H9 (cell line): ENCODE data around the gene IQSEC1. TPM values are rescaled to one million over a fixed set of nuclear protein-coding genes. Genes with fewer than 3 reads are reported as not detected.

Experiments
- DNase-seq: peaks from one replicate; pipeline ENCODE4 v3.0.0-alpha.2; 2017
- H2AFZ ChIP-seq: one replicate; pipeline ENCODE4 v1.6.1; 2013; ENCODE audit warnings: mild to moderate bottlenecking, low read length, control low read depth, moderate library complexity
- H2AK5ac ChIP-seq: 2 replicates; pipeline ENCODE4 v1.6.1; 2013; ENCODE audit warnings: low read length, control low read depth, mixed read lengths; ENCODE audit not compliant: insufficient read length
- H2BK120ac ChIP-seq: one replicate; pipeline ENCODE4 v1.6.1; 2013; ENCODE audit warnings: low read depth, mild to moderate bottlenecking, low read length, control low read depth, inconsistent platforms; ENCODE audit not compliant: poor library complexity, severe bottlenecking
- H2BK12ac ChIP-seq: 2 replicates; pipeline ENCODE4 v1.6.1; 2013; ENCODE audit warnings: low read length, control low read depth, mixed read lengths, low read depth; ENCODE audit not compliant: insufficient read length
- H2BK15ac ChIP-seq: 2 replicates; pipeline ENCODE4 v1.6.1; 2013; ENCODE audit warnings: low read depth, low read length, control low read depth
- H2BK20ac ChIP-seq: one replicate; pipeline ENCODE4 v1.6.1; 2013; ENCODE audit warnings: low read depth, mild to moderate bottlenecking, low read length, control low read depth, inconsistent platforms; ENCODE audit not compliant: poor library complexity, severe bottlenecking
- H2BK5ac ChIP-seq: 2 replicates; pipeline ENCODE4 v1.6.1; 2013; ENCODE audit warnings: low read length, control low read depth, mixed read lengths; ENCODE audit not compliant: insufficient read length
- H3K14ac ChIP-seq: 2 replicates; pipeline ENCODE4 v1.6.1; 2013; ENCODE audit warnings: low read length, control low read depth; ENCODE audit not compliant: insufficient read depth
- H3K18ac ChIP-seq: 2 replicates; pipeline ENCODE4 v1.6.1; 2013; ENCODE audit warnings: low read depth, mild to moderate bottlenecking, mixed read lengths, low read length, control low read depth; ENCODE audit not compliant: insufficient read length
- H3K23ac ChIP-seq: 2 replicates; pipeline ENCODE4 v1.6.1; 2013; ENCODE audit warnings: low read length, control low read depth, mixed read lengths, low read depth; ENCODE audit not compliant: insufficient read length
- H3K23me2 ChIP-seq: 2 replicates; pipeline ENCODE4 v1.6.1; 2013; ENCODE audit warnings: low read depth, mild to moderate bottlenecking, mixed read lengths, low read length, control low read depth; ENCODE audit not compliant: insufficient read length, poor library complexity, severe bottlenecking
- H3K27ac ChIP-seq: 2 replicates; pipeline ENCODE4 v1.5.1; 2013; ENCODE audit warnings: low read length, control low read depth, mixed read lengths, low read depth; ENCODE audit not compliant: insufficient read length
- H3K27me3 ChIP-seq: 2 replicates; pipeline ENCODE4 v1.6.1; 2013; ENCODE audit warnings: low read length, control low read depth, inconsistent platforms; ENCODE audit not compliant: insufficient read depth
- H3K4ac ChIP-seq: 2 replicates; pipeline ENCODE4 v1.6.1; 2013; ENCODE audit warnings: low read depth, mild to moderate bottlenecking, control low read depth, inconsistent platforms, low read length, moderate library complexity
- H3K4me1 ChIP-seq: 2 replicates; pipeline ENCODE4 v1.6.1; 2013; ENCODE audit warnings: low read length, control low read depth, inconsistent platforms; ENCODE audit not compliant: insufficient read depth
- H3K4me2 ChIP-seq: 2 replicates; pipeline ENCODE4 v1.6.1; 2013; ENCODE audit warnings: low read length, control low read depth, mixed read lengths; ENCODE audit not compliant: insufficient read length, insufficient read depth
- H3K56ac ChIP-seq: 2 replicates; pipeline ENCODE4 v1.6.1; 2013; ENCODE audit warnings: low read depth, mild to moderate bottlenecking, mixed read lengths, low read length, control low read depth; ENCODE audit not compliant: insufficient read length
- H3K79me1 ChIP-seq: 2 replicates; pipeline ENCODE4 v1.6.1; 2013; ENCODE audit warnings: low read depth, mild to moderate bottlenecking, moderate library complexity, low read length, control low read depth, inconsistent platforms; ENCODE audit not compliant: insufficient read depth, poor library complexity, severe bottlenecking
- H3K79me2 ChIP-seq: 2 replicates; pipeline ENCODE4 v1.6.1; 2013; ENCODE audit warnings: low read length, control low read depth, inconsistent platforms; ENCODE audit not compliant: insufficient read depth
- H3K9ac ChIP-seq: 2 replicates; pipeline ENCODE4 v1.6.1; 2013; ENCODE audit warnings: low read length, control low read depth, mixed read lengths; ENCODE audit not compliant: insufficient read length; ENCODE audit errors: extremely low read depth
- H3K9me3 ChIP-seq: one replicate; pipeline ENCODE4 v1.6.1; 2013; ENCODE audit warnings: low read depth, low read length, inconsistent platforms; ENCODE audit not compliant: control insufficient read depth
- H3T11ph ChIP-seq: one replicate; pipeline ENCODE4 v1.6.1; 2013; ENCODE audit warnings: mild to moderate bottlenecking, low read length, control low read depth, inconsistent platforms
- H4K20me1 ChIP-seq: one replicate; pipeline ENCODE4 v1.6.1; 2013; ENCODE audit not compliant: control insufficient read depth, insufficient read length, insufficient read depth
- H4K5ac ChIP-seq: 2 replicates; pipeline ENCODE4 v1.6.1; 2013; ENCODE audit warnings: low read depth, mild to moderate bottlenecking, mixed read lengths, low read length, control low read depth; ENCODE audit not compliant: insufficient read length
- H4K8ac ChIP-seq: replicated peaks from 2 replicates; pipeline ENCODE4 v1.6.1; 2013; ENCODE audit warnings: low read length, control low read depth, mixed read lengths, low read depth; ENCODE audit not compliant: insufficient read length
- H4K91ac ChIP-seq: 2 replicates; pipeline ENCODE4 v1.6.1; 2013; ENCODE audit warnings: low read depth, mild to moderate bottlenecking, moderate library complexity, mixed read lengths, low read length, control low read depth; ENCODE audit not compliant: insufficient read length
- H3K27ac Mint-ChIP-seq, 3 experiments: 2 replicates in 2 of 3; 3 replicates in 1 of 3; pipeline ENCODE4 v1.8.0; 2020 to 2021; ENCODE audit warnings: mixed read lengths in 3 of 3, mild to moderate bottlenecking in 1 of 3, moderate library complexity in 1 of 3
- H3K27me3 Mint-ChIP-seq: 2 replicates; pipeline ENCODE4 v1.8.0; 2021; ENCODE audit warnings: low read depth, mild to moderate bottlenecking, moderate library complexity, mixed read lengths
- H3K36me3 Mint-ChIP-seq, 3 experiments: 2 replicates in 2 of 3; 3 replicates in 1 of 3; pipeline ENCODE4 v1.8.0; 2020 to 2021; ENCODE audit warnings: low read depth in 3 of 3, mixed read lengths in 3 of 3; ENCODE audit not compliant: insufficient read depth in 1 of 3
- H3K4me1 Mint-ChIP-seq, 2 experiments: 2 replicates each; pipeline ENCODE4 v1.8.0; 2020; ENCODE audit warnings: mixed read lengths in 2 of 2
- H3K4me3 Mint-ChIP-seq, 2 experiments: 2 replicates in 1 of 2; 3 replicates in 1 of 2; pipeline ENCODE4 v1.8.0; 2020 to 2021; ENCODE audit warnings: mild to moderate bottlenecking in 2 of 2, mixed read lengths in 2 of 2, moderate library complexity in 1 of 2
- H3K9me3 Mint-ChIP-seq, 2 experiments: 2 replicates in 1 of 2; 3 replicates in 1 of 2; pipeline ENCODE4 v1.8.0; 2020; ENCODE audit warnings: mild to moderate bottlenecking in 2 of 2, mixed read lengths in 2 of 2, moderate library complexity in 1 of 2
- WGBS: extraction: QIAGEN DNeasy Blood & Tissue Kit; methylation state at CpG from one replicate; pipeline ENCODE4 v1.1.7; 2013; ENCODE audit warnings: missing lambda C conversion rate, low lambda C conversion rate, mixed read lengths; ENCODE audit not compliant: insufficient read length; ENCODE audit errors: extremely low coverage; 5-methylcytosine and 5-hydroxymethylcytosine counted together
- total RNA-seq: library from RNA; stranded (reverse); gene quantifications from 2 replicates; pipeline ENCODE4 v1.2.1, GENCODE V29; 2021
- TF ChIP-seq, protein P1 (sequence below): fragments of 200-600 bp; sonication (generic); conservative IDR thresholded peaks from 3 replicates; pipeline ENCODE4 v1.8.0; 2021; ENCODE audit warnings: antibody characterized with exemption, mild to moderate bottlenecking

IQSEC1 gene
- total RNA-seq, 1 experiment from 2014 or later, result 19.1 TPM

DNA sequence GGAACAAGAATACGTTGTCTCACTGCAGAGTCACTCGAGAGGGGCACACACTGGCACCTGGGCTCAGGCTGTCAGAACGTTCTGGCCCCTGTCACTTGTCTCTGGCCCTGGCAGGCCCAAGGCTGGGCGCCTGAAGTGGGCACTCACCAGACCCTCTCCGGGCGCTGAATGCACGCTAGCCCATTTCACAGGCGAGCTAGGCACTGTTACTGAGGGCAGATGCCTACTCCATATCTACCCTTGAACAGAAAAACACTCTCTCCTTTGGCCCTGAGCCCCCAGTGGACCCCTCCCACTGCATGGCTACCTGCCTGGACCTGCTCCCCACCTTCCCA is 42.3 kb upstream of the IQSEC1 start:
- H3K23ac ChIP-seq, result no peak overlapping the region
- Mint-ChIP-seq H3K9me3 (no peaks in the 10 kb centered on the region), H3K4me1 (peaks cover 5 to 16% of the 10 kb centered on the region in 2 experiments; a peak in 3 of 4 replicates), H3K36me3 (no peaks in the 10 kb centered on the region), H3K27ac (peak overlapping the region in 1 of 3 experiments; percentile 27; a peak in 1 of 7 replicates), H3K27me3 (no peaks in the 10 kb centered on the region; the same call in 1 of the 2 replicates), H3K4me3 (no peak overlapping the region)
- no peaks in the 10 kb centered on the region for H3K79me1 ChIP-seq
- H4K8ac ChIP-seq, result no peak overlapping the region
- no peak overlapping the region for H2BK5ac ChIP-seq
- no peak overlapping the region for H2BK120ac ChIP-seq
- no peak overlapping the region for H2BK20ac ChIP-seq
- H2AK5ac ChIP-seq, result no peak overlapping the region
- no peak overlapping the region for H2AFZ ChIP-seq
- H3K79me2 ChIP-seq, result no peaks in the 10 kb centered on the region
- no peak overlapping the region for H3T11ph ChIP-seq
- no peak overlapping the region for H3K9ac ChIP-seq
- H3K56ac ChIP-seq, result no peak overlapping the region
- no peaks in the 10 kb centered on the region for H3K27me3 ChIP-seq
- H3K4ac ChIP-seq, result no peak overlapping the region
- TF ChIP-seq, protein P1, sequence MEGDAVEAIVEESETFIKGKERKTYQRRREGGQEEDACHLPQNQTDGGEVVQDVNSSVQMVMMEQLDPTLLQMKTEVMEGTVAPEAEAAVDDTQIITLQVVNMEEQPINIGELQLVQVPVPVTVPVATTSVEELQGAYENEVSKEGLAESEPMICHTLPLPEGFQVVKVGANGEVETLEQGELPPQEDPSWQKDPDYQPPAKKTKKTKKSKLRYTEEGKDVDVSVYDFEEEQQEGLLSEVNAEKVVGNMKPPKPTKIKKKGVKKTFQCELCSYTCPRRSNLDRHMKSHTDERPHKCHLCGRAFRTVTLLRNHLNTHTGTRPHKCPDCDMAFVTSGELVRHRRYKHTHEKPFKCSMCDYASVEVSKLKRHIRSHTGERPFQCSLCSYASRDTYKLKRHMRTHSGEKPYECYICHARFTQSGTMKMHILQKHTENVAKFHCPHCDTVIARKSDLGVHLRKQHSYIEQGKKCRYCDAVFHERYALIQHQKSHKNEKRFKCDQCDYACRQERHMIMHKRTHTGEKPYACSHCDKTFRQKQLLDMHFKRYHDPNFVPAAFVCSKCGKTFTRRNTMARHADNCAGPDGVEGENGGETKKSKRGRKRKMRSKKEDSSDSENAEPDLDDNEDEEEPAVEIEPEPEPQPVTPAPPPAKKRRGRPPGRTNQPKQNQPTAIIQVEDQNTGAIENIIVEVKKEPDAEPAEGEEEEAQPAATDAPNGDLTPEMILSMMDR, result no peak
- no peak overlapping the region for H4K5ac ChIP-seq
- no peak overlapping the region for H3K4me2 ChIP-seq
- no peak overlapping the region for H2BK12ac ChIP-seq
- H2BK15ac ChIP-seq, result no peak overlapping the region
- DNase-seq, result no peak
- no peak overlapping the region for H3K27ac ChIP-seq
- H3K23me2 ChIP-seq, result no peaks in the 10 kb centered on the region
- H3K14ac ChIP-seq, result no peak overlapping the region
- H4K91ac ChIP-seq, result no peak overlapping the region
- no CpG with 5 or more reads among the region's 8 CpGs for WGBS
- H3K18ac ChIP-seq, result no peak overlapping the region
- no peaks in the 10 kb centered on the region for H4K20me1 ChIP-seq
- no peaks in the 10 kb centered on the region for H3K9me3 ChIP-seq
- H3K4me1 ChIP-seq, result no peaks in the 10 kb centered on the region
